Measurements from ENCODE around the gene KIF1B.

DNA sequence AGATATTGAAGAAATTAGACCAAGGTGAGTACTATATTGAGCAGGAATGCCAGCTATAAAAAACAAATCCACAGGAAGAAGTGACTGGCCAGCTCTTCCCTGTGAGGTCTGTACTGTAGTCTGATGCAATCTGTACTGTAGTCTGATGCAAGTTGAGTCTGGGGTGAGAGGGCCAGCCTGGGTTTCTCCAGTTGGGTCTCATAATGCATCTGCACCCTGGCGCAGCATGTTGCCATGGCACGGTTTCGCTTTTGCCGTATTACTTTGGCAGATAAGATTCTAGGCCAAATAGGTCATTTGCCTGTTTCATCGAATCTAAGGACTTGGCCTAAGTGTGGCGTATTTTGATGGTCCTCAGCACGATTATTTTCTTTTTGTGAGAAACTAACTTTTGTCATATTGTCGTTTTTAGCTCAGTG lies 164.1 kb downstream of the KIF1B start:
- no peak for TF ChIP-seq ARNT (IDR thresholded peaks at IDR 0.05)
- no peak for TF ChIP-seq SUZ12 (IDR thresholded peaks at IDR 0.05)
- no peak for TF ChIP-seq ELF4 (IDR thresholded peaks at IDR 0.05)
- no peak for TF ChIP-seq NFRKB (IDR thresholded peaks at IDR 0.05)
- no peak for TF ChIP-seq FOXM1 (IDR thresholded peaks at IDR 0.05; ENCODE audit: borderline replicate concordance)
- no peak for TF ChIP-seq HDGF (IDR thresholded peaks at IDR 0.05; ENCODE audit: borderline replicate concordance)
